HG02798 (cell line): ENCODE measurements around the gene EPG5.
"Not testable (repeated sequence)": the region's sequence is repeated elsewhere in the genome, so short reads cannot be mapped to it uniquely, and the experiment has no call there.

ENCODE experiments used
- ATAC-seq: cut with Tn5 transposase; IDR thresholded peaks from one replicate; pipeline ENCODE4 v1.9.1; 2021; ENCODE audit warnings: mild to moderate bottlenecking; ENCODE audit not compliant: unreplicated experiment, poor library complexity

Gene EPG5

DNA sequence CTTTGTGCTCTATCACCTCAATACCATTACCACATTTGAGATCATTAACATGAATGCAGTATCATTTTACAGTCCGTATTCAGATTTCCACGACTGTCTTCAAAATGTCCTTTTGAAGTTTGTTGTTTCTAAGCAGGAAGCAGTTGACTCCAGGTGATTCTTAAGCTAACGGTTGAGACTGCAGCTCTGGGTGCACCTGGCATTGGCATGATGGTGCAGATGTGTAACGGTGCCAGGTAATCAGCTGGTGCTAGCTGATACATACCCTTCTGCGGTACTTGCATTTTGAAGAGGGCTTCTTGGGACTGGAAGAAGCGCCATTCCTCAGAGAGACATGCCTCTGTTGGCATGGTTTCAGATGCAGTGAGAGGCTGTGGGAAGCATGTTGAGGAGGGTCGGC, 122.2 kb downstream of the EPG5 start:
- no peak for ATAC-seq

DNA sequence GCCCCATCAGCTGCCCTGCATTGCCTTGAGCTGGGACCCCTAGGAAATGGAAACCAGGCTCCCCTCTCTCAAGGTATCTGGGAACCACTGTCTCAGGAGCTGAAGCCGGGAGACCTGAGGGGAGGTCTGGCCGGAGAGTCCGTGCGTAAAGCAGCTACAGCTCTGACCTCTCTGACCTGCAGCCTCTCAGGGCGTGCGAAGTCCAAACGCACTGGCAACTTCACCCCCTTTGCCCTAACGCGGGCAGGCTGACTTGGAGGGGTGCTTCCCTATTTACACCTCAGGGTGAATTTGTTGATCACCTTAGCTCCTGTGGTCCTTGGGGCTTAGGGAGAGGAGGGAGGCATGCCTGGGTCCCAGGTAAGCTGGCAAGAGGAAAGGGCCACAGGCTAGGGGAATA, 124.1 kb downstream of the EPG5 start:
- no peak for ATAC-seq

DNA sequence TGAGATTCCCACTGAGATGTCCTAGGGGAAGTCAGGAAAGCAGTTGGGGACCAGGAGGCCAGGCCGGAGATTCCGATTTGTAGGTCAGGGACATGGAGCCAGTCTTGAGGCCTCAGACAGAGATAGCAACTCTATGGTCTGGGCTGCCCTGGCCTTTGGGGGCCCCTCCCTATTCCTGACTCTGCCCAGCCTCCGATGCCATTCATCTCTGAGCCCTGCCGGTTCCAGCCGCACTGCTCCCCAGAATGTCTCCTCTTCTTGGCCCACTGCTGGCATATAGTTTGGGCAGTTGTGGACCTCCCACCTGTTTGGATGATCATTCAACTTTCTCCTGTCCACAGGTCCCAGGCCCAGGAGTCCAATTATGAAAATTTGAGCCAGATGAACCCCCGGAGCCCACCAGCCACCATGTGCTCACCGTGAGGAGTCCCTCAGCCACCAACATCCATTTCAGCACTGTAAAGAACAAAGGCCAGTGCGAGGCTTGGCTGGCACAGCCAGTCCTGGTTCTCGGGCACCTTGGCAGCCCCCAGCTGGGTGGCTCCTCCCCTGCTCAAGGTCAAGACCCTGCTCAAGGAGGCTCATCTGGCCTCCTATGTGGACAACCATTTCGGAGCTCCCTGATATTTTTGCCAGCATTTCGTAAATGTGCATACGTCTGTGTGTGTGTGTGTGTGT, 125.2 kb downstream of the EPG5 start:
- ATAC-seq = no peak

DNA sequence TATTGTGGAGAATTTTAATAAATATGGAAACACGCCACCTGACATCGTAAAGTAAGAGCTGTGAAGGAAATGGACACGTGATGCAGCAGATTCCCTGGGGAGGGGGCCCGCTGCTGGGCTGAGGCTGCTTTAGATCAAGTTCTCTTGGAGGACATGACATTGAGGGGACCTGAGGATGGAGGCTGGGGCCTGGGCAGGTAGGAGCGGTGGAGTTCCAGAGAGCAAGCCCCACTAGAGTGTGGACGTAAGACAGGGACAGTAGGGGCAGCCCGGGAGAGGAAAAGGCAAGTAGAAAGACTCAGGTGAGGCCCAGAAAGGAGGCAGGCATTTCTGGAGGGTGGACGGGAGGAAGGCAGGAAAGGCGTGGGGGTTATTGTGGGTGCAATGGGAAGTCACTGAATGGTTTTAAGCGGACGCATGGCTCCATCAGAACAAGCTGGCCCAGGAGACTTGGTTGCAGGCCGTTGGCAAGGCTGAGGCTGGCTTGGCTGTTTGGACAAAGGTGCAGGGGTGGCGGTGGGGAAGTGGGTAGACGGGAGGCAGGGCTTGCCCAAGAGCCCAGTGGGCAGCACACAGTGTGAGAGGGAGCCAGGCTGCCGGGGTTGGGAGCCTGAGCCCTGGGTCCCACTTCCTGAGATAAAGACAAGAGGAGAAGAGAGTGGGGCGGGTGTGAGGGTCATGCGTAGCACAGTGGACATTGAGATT, 125.9 kb downstream of the EPG5 start:
- ATAC-seq = no peak

DNA sequence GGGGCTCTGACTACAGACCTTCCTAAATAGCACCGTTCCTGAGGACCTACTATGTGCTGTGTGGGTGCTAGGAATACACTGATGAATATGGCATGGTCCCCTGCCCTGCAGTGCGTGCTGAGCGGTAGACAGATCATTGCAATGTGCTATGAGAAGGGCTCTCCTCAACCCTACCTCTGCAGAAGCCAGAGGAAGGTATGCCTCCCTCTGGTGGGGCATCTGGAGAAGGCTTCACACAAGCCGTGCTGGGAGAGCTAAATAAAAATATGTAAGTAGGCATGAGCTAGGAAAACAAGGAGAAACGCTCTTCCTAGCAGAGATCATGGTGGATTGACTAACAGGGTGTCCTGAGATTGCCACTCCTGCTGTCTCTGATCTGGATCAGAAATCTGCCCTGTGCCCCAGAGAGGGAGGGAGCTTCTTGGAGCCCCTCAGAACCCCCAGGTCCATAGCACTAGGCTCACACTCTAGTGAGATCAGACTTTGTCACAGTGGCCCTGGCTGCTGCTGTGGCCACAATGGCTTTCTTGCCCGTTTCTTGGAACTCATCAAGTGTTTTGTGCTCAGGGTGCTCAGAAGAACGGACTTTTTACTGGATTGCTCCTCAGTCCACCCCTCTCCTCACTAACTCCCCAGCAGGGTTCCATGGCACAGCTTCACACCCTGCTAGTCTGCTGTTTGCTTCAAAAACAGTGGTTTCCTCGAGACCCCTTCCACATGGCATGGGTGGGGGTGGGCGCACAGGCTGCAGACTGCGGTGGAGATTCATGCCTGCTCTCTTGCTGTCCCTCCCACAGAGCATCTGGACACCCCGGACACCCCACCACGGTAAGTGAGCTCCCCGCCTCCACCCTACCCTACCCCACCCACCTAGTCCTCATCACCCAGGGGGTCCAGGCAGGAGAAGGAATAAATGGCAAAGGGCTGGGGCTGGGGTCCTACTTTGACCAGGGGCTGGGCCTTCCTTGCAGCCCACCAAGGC, 127.4 kb downstream of the EPG5 start:
- no peak for ATAC-seq

DNA sequence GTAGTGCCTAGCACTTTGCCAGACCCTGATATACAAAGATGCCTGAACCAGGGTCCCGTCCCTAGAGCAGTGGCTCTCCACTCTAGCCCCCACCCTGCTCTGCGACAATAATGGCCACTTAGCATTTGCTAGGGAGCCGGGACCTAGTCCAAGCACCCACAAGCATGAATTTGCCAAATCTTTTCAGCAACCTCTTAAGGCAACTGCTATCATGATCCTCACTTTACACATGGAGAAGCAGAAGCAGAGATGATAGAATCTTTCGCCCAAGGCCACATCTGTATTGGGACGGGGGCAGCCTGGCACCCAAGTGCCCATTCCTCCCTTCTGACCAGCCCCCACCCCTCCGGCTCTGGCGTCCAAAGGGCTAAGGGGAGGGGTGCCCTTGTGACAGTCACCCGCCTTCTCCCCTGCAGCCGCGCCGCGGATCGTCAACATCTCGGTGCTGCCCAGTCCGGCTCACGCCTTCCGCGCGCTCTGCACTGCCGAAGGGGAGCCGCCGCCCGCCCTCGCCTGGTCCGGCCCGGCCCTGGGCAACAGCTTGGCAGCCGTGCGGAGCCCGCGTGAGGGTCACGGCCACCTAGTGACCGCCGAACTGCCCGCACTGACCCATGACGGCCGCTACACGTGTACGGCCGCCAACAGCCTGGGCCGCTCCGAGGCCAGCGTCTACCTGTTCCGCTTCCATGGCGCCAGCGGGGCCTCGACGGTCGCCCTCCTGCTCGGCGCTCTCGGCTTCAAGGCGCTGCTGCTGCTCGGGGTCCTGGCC, 128.6 kb downstream of the EPG5 start:
- no peak for ATAC-seq

DNA sequence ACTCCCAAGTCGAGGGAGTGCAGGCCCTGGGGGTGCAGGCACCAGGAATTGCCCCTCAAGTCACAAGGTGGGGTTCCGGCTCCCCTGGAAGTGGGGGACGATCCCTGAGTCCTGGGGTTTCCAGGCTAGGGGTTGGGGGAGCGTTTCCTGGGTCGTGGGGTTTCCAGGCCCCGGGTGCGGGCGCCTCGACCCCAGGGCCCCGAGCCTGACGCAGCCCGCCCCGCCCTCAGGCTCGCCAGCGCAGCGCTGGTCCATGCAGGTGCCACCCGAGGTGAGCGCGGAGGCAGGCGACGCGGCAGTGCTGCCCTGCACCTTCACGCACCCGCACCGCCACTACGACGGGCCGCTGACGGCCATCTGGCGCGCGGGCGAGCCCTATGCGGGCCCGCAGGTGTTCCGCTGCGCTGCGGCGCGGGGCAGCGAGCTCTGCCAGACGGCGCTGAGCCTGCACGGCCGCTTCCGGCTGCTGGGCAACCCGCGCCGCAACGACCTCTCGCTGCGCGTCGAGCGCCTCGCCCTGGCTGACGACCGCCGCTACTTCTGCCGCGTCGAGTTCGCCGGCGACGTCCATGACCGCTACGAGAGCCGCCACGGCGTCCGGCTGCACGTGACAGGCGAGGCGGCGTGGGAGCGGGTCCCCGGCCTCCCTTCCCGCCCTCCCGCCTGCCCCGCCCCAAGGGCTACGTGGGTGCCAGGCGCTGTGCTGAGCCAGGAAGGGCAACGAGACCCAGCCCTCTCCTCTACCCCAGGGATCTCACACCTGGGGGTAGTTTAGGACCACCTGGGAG, 129.7 kb downstream of the EPG5 start:
- no peak for ATAC-seq

DNA sequence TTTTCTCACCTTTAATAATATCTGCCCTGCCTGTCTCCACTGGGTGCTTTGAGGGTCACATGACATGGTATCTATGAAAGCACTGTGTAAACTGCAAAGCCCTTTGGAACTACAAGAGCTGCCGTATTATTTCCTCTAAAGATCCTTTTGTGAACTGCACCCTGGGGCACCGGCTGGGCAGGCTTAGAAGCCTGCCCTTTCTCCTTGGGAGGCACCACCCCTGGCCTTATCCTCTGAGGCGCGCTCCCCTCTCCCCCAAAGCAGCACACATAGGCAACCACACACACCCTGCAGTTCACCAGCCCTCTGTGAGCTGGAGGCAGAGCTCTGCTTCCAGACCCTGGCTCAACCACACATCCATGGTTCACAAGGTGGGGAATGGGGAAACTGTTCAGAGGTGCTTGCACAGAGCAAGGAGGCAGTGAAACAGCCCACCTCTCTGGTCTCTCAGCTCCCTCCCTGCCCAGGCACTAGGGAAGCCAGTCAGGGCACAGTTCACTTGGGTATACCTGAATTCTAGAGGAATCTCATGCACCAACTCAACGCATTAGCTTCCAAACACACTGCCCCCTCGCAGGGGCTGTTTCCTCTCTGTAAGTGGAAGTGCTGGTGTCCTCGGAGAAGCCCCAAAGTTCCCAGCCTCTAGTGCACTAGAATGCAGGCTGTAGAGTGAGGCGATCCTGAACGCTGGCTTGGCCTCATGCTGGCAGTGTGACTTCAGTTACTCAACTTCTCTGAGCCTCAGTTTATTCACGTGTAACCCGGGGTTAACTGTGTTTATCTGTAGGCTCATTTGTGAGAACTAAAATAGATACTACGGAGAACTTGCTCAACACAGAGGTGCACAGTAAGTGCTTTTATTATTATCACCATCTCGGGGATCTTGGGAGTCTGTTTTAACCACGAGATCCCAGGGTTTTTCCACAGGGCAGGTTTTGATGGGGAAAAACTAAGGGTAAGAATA, 130.6 kb downstream of the EPG5 start:
- ATAC-seq = no peak

DNA sequence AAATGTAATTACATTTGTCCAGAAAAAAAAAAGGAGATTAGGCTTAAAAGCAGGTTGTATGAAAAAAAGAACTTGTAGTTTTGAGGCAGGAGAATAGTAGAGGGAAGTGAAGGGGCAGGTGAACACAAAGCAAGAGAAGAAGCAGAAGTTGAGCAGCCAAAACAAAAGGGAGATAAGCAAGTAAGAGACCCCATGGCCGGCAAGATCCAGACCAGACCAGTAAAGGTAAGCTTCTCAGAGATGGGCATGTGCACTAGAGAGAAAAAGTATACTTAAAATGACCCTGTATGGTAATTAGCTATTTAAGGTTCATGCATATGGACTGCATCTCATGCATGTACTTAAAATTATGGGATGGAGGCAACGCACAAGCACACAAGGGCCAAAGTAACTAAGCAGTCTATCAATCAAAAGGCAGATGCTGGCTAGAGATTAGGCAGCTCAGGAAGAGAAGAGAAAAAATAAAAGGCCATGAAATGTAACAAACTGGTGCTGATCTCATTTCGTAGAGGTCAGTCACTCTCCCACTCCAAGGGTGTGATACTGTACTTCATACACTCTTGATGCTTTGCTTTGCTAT, 132.0 kb downstream of the EPG5 start:
- no peak for ATAC-seq

DNA sequence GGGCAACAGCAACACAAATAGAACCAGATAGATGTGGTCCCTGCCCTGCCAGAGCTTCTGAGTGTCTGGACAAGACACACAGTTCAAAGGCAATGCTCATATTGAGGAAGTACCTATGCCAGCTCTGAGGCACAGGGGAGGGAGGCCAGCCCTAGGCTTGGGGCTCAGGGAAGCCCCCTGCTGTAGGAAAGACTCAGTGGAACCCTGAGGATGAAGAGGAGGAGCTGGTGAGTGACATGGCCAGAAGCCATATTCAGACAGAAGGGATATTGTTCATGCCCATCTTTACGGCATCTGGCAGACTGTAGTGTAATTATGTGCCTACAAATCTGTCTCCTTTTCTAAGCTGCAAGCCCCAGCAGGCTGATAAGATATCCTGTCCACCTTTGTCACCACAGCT, 132.8 kb downstream of the EPG5 start:
- no peak for ATAC-seq

DNA sequence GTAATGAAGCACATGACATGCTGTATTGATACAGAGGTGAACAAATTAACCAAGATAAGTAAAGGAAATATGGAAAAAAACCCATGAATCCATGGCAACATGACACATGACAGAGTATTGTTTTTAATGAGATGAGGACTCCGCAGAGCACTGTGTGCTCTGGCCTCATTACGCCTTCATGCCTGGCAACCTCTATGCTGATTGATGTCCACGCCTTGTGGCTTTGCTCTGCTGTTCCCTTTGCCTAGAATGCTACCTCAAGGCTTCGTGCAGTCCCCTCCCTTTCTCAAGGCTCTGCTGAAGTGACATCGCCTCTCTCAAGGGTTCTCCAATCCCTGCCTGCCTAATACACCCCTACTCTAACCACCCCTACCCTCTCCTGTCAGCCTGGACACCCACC, 133.3 kb downstream of the EPG5 start:
- ATAC-seq = no peak

DNA sequence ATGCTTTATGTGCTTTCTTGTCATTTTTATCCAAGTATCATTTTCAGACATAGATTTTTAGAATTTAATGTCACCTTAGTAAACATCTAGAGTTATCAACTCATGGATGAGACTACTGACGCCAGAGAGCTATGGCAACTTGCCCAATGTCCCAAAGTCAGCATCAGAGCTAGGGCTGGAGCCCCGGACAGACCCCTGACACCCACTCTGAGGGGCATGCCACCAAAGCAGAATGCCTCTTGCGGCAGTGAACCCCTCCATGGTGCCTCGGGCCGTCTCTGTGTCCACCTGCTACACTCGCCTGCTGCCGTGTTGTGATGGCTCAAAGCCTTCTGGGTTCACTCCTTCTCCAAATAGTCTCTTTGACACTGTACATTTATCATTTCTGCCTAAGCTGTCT, 136.2 kb downstream of the EPG5 start:
- ATAC-seq = no peak

DNA sequence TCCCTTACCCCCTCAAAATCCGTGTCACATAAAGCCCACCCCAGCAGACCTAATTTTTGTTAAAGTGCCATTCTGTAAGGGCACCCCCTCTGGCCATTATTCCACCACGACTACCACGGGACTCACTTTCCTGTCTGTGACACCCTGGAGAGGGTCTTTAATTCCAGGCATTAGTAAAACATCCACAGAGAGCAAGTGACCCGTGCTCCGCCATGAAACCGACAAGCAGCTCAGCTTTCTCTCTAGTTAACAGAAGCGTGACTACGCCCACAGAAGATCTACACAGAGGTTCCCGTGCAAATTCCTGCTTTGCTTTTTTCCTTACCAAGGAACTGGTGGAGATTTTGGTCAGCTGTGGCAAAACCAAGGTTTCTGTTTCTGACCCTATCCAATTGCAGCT, 137.3 kb downstream of the EPG5 start:
- ATAC-seq = no peak

DNA sequence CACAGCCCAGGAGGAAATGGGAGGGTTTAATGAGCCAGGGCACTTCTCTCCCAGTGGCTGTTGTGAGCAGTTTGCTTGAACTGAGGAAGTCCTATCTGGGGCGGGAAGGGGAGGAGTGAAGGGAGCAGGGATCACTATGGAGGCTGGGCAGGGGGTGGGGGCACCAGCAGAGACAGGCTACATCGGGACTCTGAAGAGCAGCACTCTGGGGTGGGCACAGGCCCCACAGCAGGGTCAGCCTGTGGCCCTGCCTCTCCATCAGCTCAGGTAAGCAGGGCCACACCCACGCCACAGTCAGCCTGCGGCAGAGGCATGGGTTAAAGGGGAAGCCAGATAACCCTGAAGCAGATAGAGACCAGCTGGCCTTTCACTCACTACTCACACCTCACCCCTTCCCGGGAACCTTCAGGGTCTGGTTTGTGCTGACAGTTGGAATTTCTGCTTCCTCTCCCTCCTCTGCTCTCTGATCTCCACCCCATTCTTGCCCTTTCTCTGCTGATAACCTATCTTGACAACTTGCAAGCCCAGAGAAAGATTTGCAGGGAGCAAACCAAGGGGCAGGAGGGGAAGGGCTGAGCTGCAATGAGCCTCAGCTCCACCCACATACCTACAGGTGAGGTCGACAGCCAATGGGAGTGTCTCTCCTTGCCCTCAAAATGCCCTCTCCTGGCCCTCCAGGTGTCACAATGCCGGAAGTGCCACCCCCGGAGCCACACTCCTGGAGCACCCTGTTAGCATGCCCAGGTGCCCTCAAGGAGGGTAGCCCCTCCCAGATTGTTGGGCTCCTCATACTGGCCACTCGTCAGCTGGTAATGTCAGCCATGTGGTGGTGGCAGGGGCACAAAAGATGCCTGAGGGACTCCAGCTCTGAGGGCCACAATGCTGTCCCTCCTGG, 138.0 kb downstream of the EPG5 start:
- no peak for ATAC-seq

DNA sequence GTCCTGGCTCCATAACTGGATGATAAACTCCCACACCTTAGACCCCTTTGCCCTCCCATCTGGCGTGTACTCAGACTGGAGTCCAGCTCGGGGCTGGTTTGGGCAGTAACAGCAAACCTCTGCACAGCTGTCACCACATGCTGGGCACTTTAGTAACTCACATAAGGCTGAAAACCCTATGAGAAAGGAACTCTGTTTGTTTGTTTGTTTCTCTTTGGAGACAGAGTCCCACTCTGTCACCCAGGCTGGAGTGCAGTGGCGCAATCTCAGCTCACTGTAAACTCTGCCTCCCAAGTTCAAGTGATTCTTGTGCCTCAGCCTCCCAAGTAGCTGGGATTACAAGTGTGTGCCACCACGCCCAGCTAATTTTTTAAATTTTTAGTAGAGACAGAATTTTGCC, 140.4 kb downstream of the EPG5 start:
- ATAC-seq = not testable (repeated sequence)

DNA sequence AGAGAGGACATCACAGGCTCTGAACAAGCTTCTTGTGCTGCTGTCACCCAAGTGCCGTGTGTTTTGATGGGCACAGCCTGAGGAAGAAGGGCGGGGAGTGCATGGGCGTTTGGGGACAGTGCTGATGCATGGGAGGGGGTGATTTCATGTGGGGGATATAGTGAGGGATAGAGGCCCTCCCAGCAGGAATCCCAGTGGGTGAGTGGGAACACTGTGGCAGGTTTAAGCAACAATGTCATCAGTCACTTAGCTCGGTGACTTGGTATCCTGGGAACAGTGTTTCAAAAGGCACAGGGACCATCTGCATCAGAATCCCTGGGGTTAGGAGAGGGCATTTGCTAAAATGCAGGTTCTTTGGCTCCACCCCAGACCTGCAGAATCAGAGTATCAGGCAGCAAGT, 141.0 kb downstream of the EPG5 start:
- no peak for ATAC-seq
